H9 (cell line): ENCODE measurements around the gene WDR59. TPM values are rescaled to one million over a fixed set of nuclear protein-coding genes. Genes with fewer than 3 reads are reported as not detected.

ENCODE experiments used
- DNase-seq: peaks from one replicate; pipeline ENCODE4 v3.0.0-alpha.2; 2017
- H2AFZ ChIP-seq: one replicate; pipeline ENCODE4 v1.6.1; 2013; ENCODE audit warnings: mild to moderate bottlenecking, low read length, control low read depth, moderate library complexity
- H2AK5ac ChIP-seq: 2 replicates; pipeline ENCODE4 v1.6.1; 2013; ENCODE audit warnings: low read length, control low read depth, mixed read lengths; ENCODE audit not compliant: insufficient read length
- H2BK120ac ChIP-seq: one replicate; pipeline ENCODE4 v1.6.1; 2013; ENCODE audit warnings: low read depth, mild to moderate bottlenecking, low read length, control low read depth, inconsistent platforms; ENCODE audit not compliant: poor library complexity, severe bottlenecking
- H2BK12ac ChIP-seq: 2 replicates; pipeline ENCODE4 v1.6.1; 2013; ENCODE audit warnings: low read length, control low read depth, mixed read lengths, low read depth; ENCODE audit not compliant: insufficient read length
- H2BK15ac ChIP-seq: 2 replicates; pipeline ENCODE4 v1.6.1; 2013; ENCODE audit warnings: low read depth, low read length, control low read depth
- H2BK20ac ChIP-seq: one replicate; pipeline ENCODE4 v1.6.1; 2013; ENCODE audit warnings: low read depth, mild to moderate bottlenecking, low read length, control low read depth, inconsistent platforms; ENCODE audit not compliant: poor library complexity, severe bottlenecking
- H2BK5ac ChIP-seq: 2 replicates; pipeline ENCODE4 v1.6.1; 2013; ENCODE audit warnings: low read length, control low read depth, mixed read lengths; ENCODE audit not compliant: insufficient read length
- H3K14ac ChIP-seq: 2 replicates; pipeline ENCODE4 v1.6.1; 2013; ENCODE audit warnings: low read length, control low read depth; ENCODE audit not compliant: insufficient read depth
- H3K18ac ChIP-seq: 2 replicates; pipeline ENCODE4 v1.6.1; 2013; ENCODE audit warnings: low read depth, mild to moderate bottlenecking, mixed read lengths, low read length, control low read depth; ENCODE audit not compliant: insufficient read length
- H3K23ac ChIP-seq: 2 replicates; pipeline ENCODE4 v1.6.1; 2013; ENCODE audit warnings: low read length, control low read depth, mixed read lengths, low read depth; ENCODE audit not compliant: insufficient read length
- H3K23me2 ChIP-seq: 2 replicates; pipeline ENCODE4 v1.6.1; 2013; ENCODE audit warnings: low read depth, mild to moderate bottlenecking, mixed read lengths, low read length, control low read depth; ENCODE audit not compliant: insufficient read length, poor library complexity, severe bottlenecking
- H3K27ac ChIP-seq: 2 replicates; pipeline ENCODE4 v1.5.1; 2013; ENCODE audit warnings: low read length, control low read depth, mixed read lengths, low read depth; ENCODE audit not compliant: insufficient read length
- H3K27me3 ChIP-seq: 2 replicates; pipeline ENCODE4 v1.6.1; 2013; ENCODE audit warnings: low read length, control low read depth, inconsistent platforms; ENCODE audit not compliant: insufficient read depth
- H3K4ac ChIP-seq: 2 replicates; pipeline ENCODE4 v1.6.1; 2013; ENCODE audit warnings: low read depth, mild to moderate bottlenecking, control low read depth, inconsistent platforms, low read length, moderate library complexity
- H3K4me1 ChIP-seq: 2 replicates; pipeline ENCODE4 v1.6.1; 2013; ENCODE audit warnings: low read length, control low read depth, inconsistent platforms; ENCODE audit not compliant: insufficient read depth
- H3K4me2 ChIP-seq: 2 replicates; pipeline ENCODE4 v1.6.1; 2013; ENCODE audit warnings: low read length, control low read depth, mixed read lengths; ENCODE audit not compliant: insufficient read length, insufficient read depth
- H3K56ac ChIP-seq: 2 replicates; pipeline ENCODE4 v1.6.1; 2013; ENCODE audit warnings: low read depth, mild to moderate bottlenecking, mixed read lengths, low read length, control low read depth; ENCODE audit not compliant: insufficient read length
- H3K79me1 ChIP-seq: 2 replicates; pipeline ENCODE4 v1.6.1; 2013; ENCODE audit warnings: low read depth, mild to moderate bottlenecking, moderate library complexity, low read length, control low read depth, inconsistent platforms; ENCODE audit not compliant: insufficient read depth, poor library complexity, severe bottlenecking
- H3K79me2 ChIP-seq: 2 replicates; pipeline ENCODE4 v1.6.1; 2013; ENCODE audit warnings: low read length, control low read depth, inconsistent platforms; ENCODE audit not compliant: insufficient read depth
- H3K9ac ChIP-seq: 2 replicates; pipeline ENCODE4 v1.6.1; 2013; ENCODE audit warnings: low read length, control low read depth, mixed read lengths; ENCODE audit not compliant: insufficient read length; ENCODE audit errors: extremely low read depth
- H3K9me3 ChIP-seq: one replicate; pipeline ENCODE4 v1.6.1; 2013; ENCODE audit warnings: low read depth, low read length, inconsistent platforms; ENCODE audit not compliant: control insufficient read depth
- H3T11ph ChIP-seq: one replicate; pipeline ENCODE4 v1.6.1; 2013; ENCODE audit warnings: mild to moderate bottlenecking, low read length, control low read depth, inconsistent platforms
- H4K20me1 ChIP-seq: one replicate; pipeline ENCODE4 v1.6.1; 2013; ENCODE audit not compliant: control insufficient read depth, insufficient read length, insufficient read depth
- H4K5ac ChIP-seq: 2 replicates; pipeline ENCODE4 v1.6.1; 2013; ENCODE audit warnings: low read depth, mild to moderate bottlenecking, mixed read lengths, low read length, control low read depth; ENCODE audit not compliant: insufficient read length
- H4K8ac ChIP-seq: replicated peaks from 2 replicates; pipeline ENCODE4 v1.6.1; 2013; ENCODE audit warnings: low read length, control low read depth, mixed read lengths, low read depth; ENCODE audit not compliant: insufficient read length
- H4K91ac ChIP-seq: 2 replicates; pipeline ENCODE4 v1.6.1; 2013; ENCODE audit warnings: low read depth, mild to moderate bottlenecking, moderate library complexity, mixed read lengths, low read length, control low read depth; ENCODE audit not compliant: insufficient read length
- H3K27ac Mint-ChIP-seq, 3 experiments: 2 replicates in 2 of 3; 3 replicates in 1 of 3; pipeline ENCODE4 v1.8.0; 2020 to 2021; ENCODE audit warnings: mixed read lengths in 3 of 3, mild to moderate bottlenecking in 1 of 3, moderate library complexity in 1 of 3
- H3K27me3 Mint-ChIP-seq: 2 replicates; pipeline ENCODE4 v1.8.0; 2021; ENCODE audit warnings: low read depth, mild to moderate bottlenecking, moderate library complexity, mixed read lengths
- H3K36me3 Mint-ChIP-seq, 3 experiments: 2 replicates in 2 of 3; 3 replicates in 1 of 3; pipeline ENCODE4 v1.8.0; 2020 to 2021; ENCODE audit warnings: low read depth in 3 of 3, mixed read lengths in 3 of 3; ENCODE audit not compliant: insufficient read depth in 1 of 3
- H3K4me1 Mint-ChIP-seq, 2 experiments: 2 replicates each; pipeline ENCODE4 v1.8.0; 2020; ENCODE audit warnings: mixed read lengths in 2 of 2
- H3K4me3 Mint-ChIP-seq, 2 experiments: 2 replicates in 1 of 2; 3 replicates in 1 of 2; pipeline ENCODE4 v1.8.0; 2020 to 2021; ENCODE audit warnings: mild to moderate bottlenecking in 2 of 2, mixed read lengths in 2 of 2, moderate library complexity in 1 of 2
- H3K9me3 Mint-ChIP-seq, 2 experiments: 2 replicates in 1 of 2; 3 replicates in 1 of 2; pipeline ENCODE4 v1.8.0; 2020; ENCODE audit warnings: mild to moderate bottlenecking in 2 of 2, mixed read lengths in 2 of 2, moderate library complexity in 1 of 2
- CTCF ChIP-seq: fragments of 200-600 bp; sonication (generic); conservative IDR thresholded peaks from 3 replicates; pipeline ENCODE4 v1.8.0; 2021; ENCODE audit warnings: antibody characterized with exemption, mild to moderate bottlenecking
- WGBS: extraction: QIAGEN DNeasy Blood & Tissue Kit; methylation state at CpG from one replicate; pipeline ENCODE4 v1.1.7; 2013; ENCODE audit warnings: missing lambda C conversion rate, low lambda C conversion rate, mixed read lengths; ENCODE audit not compliant: insufficient read length; ENCODE audit errors: extremely low coverage; 5-methylcytosine and 5-hydroxymethylcytosine counted together
- total RNA-seq: library from RNA; stranded (reverse); gene quantifications from 2 replicates; pipeline ENCODE4 v1.2.1, GENCODE V29; 2021

WDR59 gene
- total RNA-seq, 1 experiment from 2014 or later, result 97.5 TPM

GRCh38 chr16:74825016-74825415, 159.9 kb downstream of the WDR59 start:
- Mint-ChIP-seq H3K27me3 (peaks cover 11% of the 10 kb centered on the region), H3K36me3 (peaks cover 0 to 8% (median 0%) of the 10 kb centered on the region in 3 experiments; a peak in 1 of 7 replicates), H3K4me1 (peaks cover 11% of the 10 kb centered on the region in 2 experiments), H3K4me3 (no peak overlapping the region), H3K27ac (no peak overlapping the region), H3K9me3 (peaks cover 4 to 6% of the 10 kb centered on the region in 2 experiments; a peak in 2 of 5 replicates)
- peaks cover 4% of the 10 kb centered on the region for H3K4me1 ChIP-seq
- no peak overlapping the region for H2BK15ac ChIP-seq
- H3K14ac ChIP-seq, result no peak overlapping the region
- no peak overlapping the region for H2AFZ ChIP-seq
- H3K56ac ChIP-seq, result no peak overlapping the region
- H3K4ac ChIP-seq, result no peak overlapping the region
- H4K8ac ChIP-seq, result no peak overlapping the region
- H3T11ph ChIP-seq, result no peak overlapping the region
- H2BK12ac ChIP-seq, result no peak overlapping the region
- H2BK120ac ChIP-seq, result no peak overlapping the region
- no CpG with 5 or more reads among the region's 3 CpGs for WGBS
- no peak overlapping the region for H3K4me2 ChIP-seq
- no peak for TF ChIP-seq CTCF
- H4K91ac ChIP-seq, result no peak overlapping the region
- no peak overlapping the region for H2BK20ac ChIP-seq
- H3K27me3 ChIP-seq, result peaks cover 3% of the 10 kb centered on the region; the same call in 1 of the 2 replicates
- no peak overlapping the region for H3K18ac ChIP-seq
- no peak overlapping the region for H4K5ac ChIP-seq
- H3K27ac ChIP-seq, result no peak overlapping the region
- H3K79me2 ChIP-seq, result no peaks in the 10 kb centered on the region
- H2BK5ac ChIP-seq, result no peak overlapping the region
- no peak overlapping the region for H2AK5ac ChIP-seq
- H4K20me1 ChIP-seq, result no peaks in the 10 kb centered on the region
- no peak for DNase-seq
- H3K9ac ChIP-seq, result no peak overlapping the region
- H3K79me1 ChIP-seq, result no peaks in the 10 kb centered on the region
- no peak overlapping the region for H3K23ac ChIP-seq
- H3K9me3 ChIP-seq, result no peaks in the 10 kb centered on the region
- no peaks in the 10 kb centered on the region for H3K23me2 ChIP-seq

Other genes with a start within 250 kb of the WDR59 start
- gene FA2H, start 210.3 kb downstream of the WDR59 start, total RNA-seq, result 25.1 and 26.6 TPM in 2 replicates
- gene ZNRF1, start 13.9 kb upstream of the WDR59 start, total RNA-seq, result 48.7 and 49.6 TPM in 2 replicates
- 14.5 and 14.7 TPM in 2 replicates for gene LDHD, start 131.7 kb upstream of the WDR59 start, total RNA-seq
- gene ZFP1, start 163.4 kb upstream of the WDR59 start, total RNA-seq, result 13.7 and 15.3 TPM in 2 replicates
- not detected in 2 replicates for gene CTRB2, start 222.0 kb upstream of the WDR59 start, total RNA-seq
- not detected in 2 replicates for gene CTRB1, start 233.9 kb upstream of the WDR59 start, total RNA-seq